Cardiac muscle cell (in vitro differentiated cells and primary cell): Measurements from ENCODE around the gene TALDO1. TPM values are rescaled to one million over a fixed set of nuclear protein-coding genes. Genes with fewer than 3 reads are reported as not detected.

Experiments
- DNase-seq, 2 donors: peaks; one replicate each; pipeline versions ENCODE4 v3.0.0 to v3.0.0-alpha.2; 2010 to 2017; ENCODE audit warnings: low read depth in 1 of 2, low spot score in 1 of 2
- H3K27ac ChIP-seq: fragments of 200-600 bp; sonication (generic); 2 replicates; pipeline ENCODE4 v1.5.1; 2016
- H3K27me3 ChIP-seq: fragments of 200-600 bp; sonication (generic); 2 replicates; pipeline ENCODE4 v1.6.0; 2016; ENCODE audit warnings: control low read depth
- H3K36me3 ChIP-seq: fragments of 200-600 bp; sonication (generic); 2 replicates; pipeline ENCODE4 v1.5.1; 2016; ENCODE audit warnings: control low read depth
- H3K4me1 ChIP-seq: fragments of 200-600 bp; sonication (generic); 2 replicates; pipeline ENCODE4 v1.8.1; 2017; ENCODE audit warnings: low read depth, mild to moderate bottlenecking, mixed run types
- H3K4me3 ChIP-seq: fragments of 200-600 bp; sonication (generic); 2 replicates; pipeline ENCODE4 v1.5.1; 2016; ENCODE audit warnings: mild to moderate bottlenecking
- H3K9me3 ChIP-seq: fragments of 200-600 bp; sonication (generic); 2 replicates; pipeline ENCODE4 v1.5.1; 2017; ENCODE audit warnings: low read depth, mild to moderate bottlenecking, control low read depth
- CTCF ChIP-seq: IDR thresholded peaks from 2 replicates; pipeline ENCODE4 v1.5.1; 2012; ENCODE audit warnings: low read depth, mild to moderate bottlenecking, low read length
- polyA plus RNA-seq: library from polyadenylated mRNA; unstranded; fragments of >200 nt; fragmentation: Nextera tagmentation; extraction: Ambion mirVana; gene quantifications from 2 replicates; pipeline ENCODE4 v1.2.1, GENCODE V29; 2016
- total RNA-seq: library from RNA; depleted of rRNA; stranded (reverse); fragments of >200 nt; gene quantifications from 2 replicates; pipeline ENCODE4 v1.2.3, GENCODE V29; 2016

TALDO1 gene
- total and polyA plus RNA-seq, 2 experiments from 2014 or later = 144 to 174 TPM

- Histone ChIP-seq H3K36me3 (no peaks in the 10 kb centered on the region), H3K27me3 (no peaks in the 10 kb centered on the region), H3K27ac (no peak overlapping the region), H3K9me3 (no peaks in the 10 kb centered on the region), H3K4me1 (peaks cover 6% of the 10 kb centered on the region), H3K4me3 (no peak overlapping the region)
- DNase-seq = no peak
- TF ChIP-seq CTCF = no peak
These were observed 42.0 kb downstream of the TALDO1 start for GRCh38 chr11:788953-789940.

- no peak within 1 kb of the TSS for H3K27ac ChIP-seq
- DNase-seq = peak in 1 of 2 donors; percentile 54
- no peak for TF ChIP-seq CTCF
- peaks cover 6% of the 10 kb centered on the region for H3K4me1 ChIP-seq
- H3K36me3 ChIP-seq = no peaks in the 10 kb centered on the region
- no peaks in the 10 kb centered on the region for H3K9me3 ChIP-seq
- no peak within 1 kb of the TSS for H3K4me3 ChIP-seq
- H3K27me3 ChIP-seq = no peaks in the 10 kb centered on the region
These were observed 42.7 kb downstream of the TALDO1 start, which contains the start of gene CEND1 for GRCh38 chr11:789943-790342. TSS of gene CEND1 (minus strand) at chr11:790090. CDS start at chr11:788576, 1,514 bp downstream.

- no peak overlapping the region for H3K27ac ChIP-seq
- no peaks in the 10 kb centered on the region for H3K9me3 ChIP-seq
- peak; percentile 37 to 41 for DNase-seq
- no peak overlapping the region for H3K4me3 ChIP-seq
- H3K36me3 ChIP-seq = no peaks in the 10 kb centered on the region
- no peak for TF ChIP-seq CTCF
- H3K27me3 ChIP-seq = no peaks in the 10 kb centered on the region
- peaks cover 10% of the 10 kb centered on the region for H3K4me1 ChIP-seq
These were observed 43.7 kb downstream of the TALDO1 start for GRCh38 chr11:790721-791564.

GRCh38 chr11:791658-792534 lies 44.6 kb downstream of the TALDO1 start:
- H3K36me3 ChIP-seq = no peaks in the 10 kb centered on the region
- no peak for TF ChIP-seq CTCF
- H3K9me3 ChIP-seq = no peaks in the 10 kb centered on the region
- H3K4me3 ChIP-seq = no peak overlapping the region
- no peaks in the 10 kb centered on the region for H3K27me3 ChIP-seq
- DNase-seq = no peak
- H3K27ac ChIP-seq = no peak overlapping the region
- peaks cover 20% of the 10 kb centered on the region for H3K4me1 ChIP-seq

- Histone ChIP-seq H3K4me1 (peaks cover 21% of the 10 kb centered on the region), H3K9me3 (no peaks in the 10 kb centered on the region), H3K27ac (no peak overlapping the region), H3K27me3 (no peaks in the 10 kb centered on the region), H3K36me3 (no peaks in the 10 kb centered on the region), H3K4me3 (no peak overlapping the region)
- TF ChIP-seq CTCF = no peak
- no peak for DNase-seq
These were observed 45.2 kb downstream of the TALDO1 start for GRCh38 chr11:792535-792821.
